CD14-positive monocyte (primary cell): ENCODE data around the gene COL12A1. TPM values are rescaled to one million over a fixed set of nuclear protein-coding genes. Genes with fewer than 3 reads are reported as not detected.

Source experiments
- DNase-seq, 3 donors: peaks; one replicate each; pipeline ENCODE4 v3.0.0-alpha.2; 2011 to 2022
- H2AFZ ChIP-seq: 2 replicates; pipeline ENCODE4 v1.6.0; 2012; ENCODE audit warnings: mild to moderate bottlenecking, low read depth, low read length, inconsistent platforms; ENCODE audit not compliant: insufficient read depth, poor library complexity, severe bottlenecking
- H3K27ac ChIP-seq, 2 donors: 1 replicate in 1 of 2; 2 replicates in 1 of 2; pipeline ENCODE4 v1.5.1; 2012 to 2013; ENCODE audit warnings: low read length in 2 of 2, control low read depth in 1 of 2, inconsistent platforms in 1 of 2, low read depth in 1 of 2, mild to moderate bottlenecking in 1 of 2
- H3K27me3 ChIP-seq, 2 donors: one replicate each; pipeline versions ENCODE4 v1.6.0 to v1.6.1; 2011 to 2013; ENCODE audit warnings: low read length in 2 of 2; ENCODE audit not compliant: control insufficient read depth in 2 of 2, insufficient read depth in 2 of 2
- H3K36me3 ChIP-seq, 2 donors: replicated peaks in 1 of 2; 1 replicate in 1 of 2; 2 replicates in 1 of 2; pipeline versions ENCODE4 v1.5.1 to v1.6.1; 2012 to 2013; ENCODE audit warnings: low read length in 2 of 2, control low read depth in 1 of 2, inconsistent platforms in 1 of 2, mild to moderate bottlenecking in 1 of 2; ENCODE audit not compliant: insufficient read depth in 2 of 2, control insufficient read depth in 1 of 2
- H3K4me1 ChIP-seq, 2 donors: 1 replicate in 1 of 2; 2 replicates in 1 of 2; pipeline versions ENCODE4 v1.5.1 to v1.6.1; 2012 to 2013; ENCODE audit warnings: low read length in 2 of 2, control low read depth in 1 of 2, inconsistent platforms in 1 of 2, mild to moderate bottlenecking in 1 of 2, moderate library complexity in 1 of 2; ENCODE audit not compliant: insufficient read depth in 2 of 2, control insufficient read depth in 1 of 2
- H3K4me2 ChIP-seq: replicated peaks from 2 replicates; pipeline ENCODE3; 2012; ENCODE audit warnings: low read length, moderate library complexity, mild to moderate bottlenecking; ENCODE audit not compliant: poor library complexity, severe bottlenecking; ENCODE audit errors: extremely low read depth
- H3K4me3 ChIP-seq, 3 experiments: fragments of 200-600 bp in 1 of 3; sonication (generic) in 1 of 3; replicated peaks in 1 of 3; 1 replicate in 2 of 3; 2 replicates in 1 of 3; pipeline ENCODE4 v1.5.1; 2011 to 2013; ENCODE audit warnings: low read length in 3 of 3, mild to moderate bottlenecking in 3 of 3, control low read depth in 2 of 3, low read depth in 2 of 3, inconsistent platforms in 1 of 3, moderate library complexity in 1 of 3
- H3K79me2 ChIP-seq: 2 replicates; pipeline ENCODE4 v1.6.0; 2012; ENCODE audit warnings: mild to moderate bottlenecking, control low read depth, inconsistent platforms, low read length, moderate library complexity; ENCODE audit not compliant: insufficient read depth
- H3K9ac ChIP-seq: 2 replicates; pipeline ENCODE4 v1.6.0; 2017; ENCODE audit warnings: low read length, mild to moderate bottlenecking; ENCODE audit not compliant: insufficient read depth, poor library complexity, severe bottlenecking
- H3K9me3 ChIP-seq, 2 donors: replicated peaks in 1 of 2; 1 replicate in 1 of 2; 2 replicates in 1 of 2; pipeline versions ENCODE4 v1.5.1 to v1.6.1; 2012 to 2013; ENCODE audit warnings: low read length in 2 of 2, control low read depth in 1 of 2; ENCODE audit not compliant: control insufficient read depth in 1 of 2, insufficient read depth in 1 of 2
- H4K20me1 ChIP-seq: 2 replicates; pipeline ENCODE4 v1.6.0; 2012; ENCODE audit warnings: mild to moderate bottlenecking, low read length, control low read depth, moderate library complexity; ENCODE audit not compliant: insufficient read depth
- H3K27ac Mint-ChIP-seq, 7 donors: one replicate each; pipeline ENCODE4 v1.8.0; 2020; ENCODE audit warnings: mild to moderate bottlenecking in 7 of 7, mixed read lengths in 7 of 7, moderate library complexity in 6 of 7, inconsistent platforms in 2 of 7
- H3K27me3 Mint-ChIP-seq, 3 donors: one replicate each; pipeline ENCODE4 v1.8.0; 2021 to 2022; ENCODE audit warnings: low read depth in 3 of 3, mild to moderate bottlenecking in 3 of 3, mixed read lengths in 3 of 3, moderate library complexity in 3 of 3, inconsistent platforms in 1 of 3
- H3K36me3 Mint-ChIP-seq, 2 donors: one replicate each; pipeline ENCODE4 v1.8.0; 2020; ENCODE audit warnings: mixed read lengths in 2 of 2, inconsistent platforms in 1 of 2, mild to moderate bottlenecking in 1 of 2
- H3K4me1 Mint-ChIP-seq: one replicate; pipeline ENCODE4 v1.8.0; 2020; ENCODE audit warnings: mild to moderate bottlenecking, mixed read lengths
- H3K4me3 Mint-ChIP-seq, 2 donors: one replicate each; pipeline ENCODE4 v1.8.0; 2020; ENCODE audit warnings: mild to moderate bottlenecking in 2 of 2, mixed read lengths in 2 of 2, moderate library complexity in 1 of 2
- H3K9me3 Mint-ChIP-seq, 7 donors: one replicate each; pipeline ENCODE4 v1.8.0; 2020 to 2022; ENCODE audit warnings: mixed read lengths in 7 of 7, mild to moderate bottlenecking in 6 of 7, moderate library complexity in 6 of 7, inconsistent platforms in 2 of 7
- CTCF ChIP-seq: fragments of 200-600 bp; IDR thresholded peaks from one replicate; pipeline ENCODE4 v1.8.0; 2022; ENCODE audit warnings: antibody characterized with exemption, mild to moderate bottlenecking
- WGBS: methylation state at CpG from one replicate; pipeline ENCODE4 v1.1.5; 2013; ENCODE audit warnings: missing lambda C conversion rate; ENCODE audit not compliant: insufficient coverage; 5-methylcytosine and 5-hydroxymethylcytosine counted together
- intact Hi-C, 2 donors: fragments of 100-400 bp; cut with micrococcal nuclease; formaldehyde crosslinking; loops; one replicate each; pipeline versions ENCODE4 v1.15.0 to v1.15.1; 2023
- polyA plus RNA-seq, 3 donors: library from polyadenylated mRNA; depleted of rRNA in 1 of 3; unstranded in 2 of 3; stranded (reverse) in 1 of 3; fragments of 300-500 nt in 2 of 3; fragments of >200 nt in 1 of 3; fragmentation: Illumina TruSeq in 2 of 3; gene quantifications; 1 replicate in 2 of 3; 2 replicates in 1 of 3; pipeline ENCODE4 v1.2.3, GENCODE V29; 2012 to 2021

Gene COL12A1
- polyA plus RNA-seq, 3 donors: not detected

- intact Hi-C loops: no loop called here
Measured at GRCh38 chr6:75149696-75150095, 56.2 kb downstream of the COL12A1 start.

GRCh38 chr6:75149240-75149639, 56.6 kb downstream of the COL12A1 start:
- no peak overlapping the region for H3K4me3 ChIP-seq
- H2AFZ ChIP-seq: no peak overlapping the region
- no peaks in the 10 kb centered on the region for H3K27me3 ChIP-seq
- no peak overlapping the region for H3K27ac ChIP-seq
- DNase-seq: no peak
- H3K4me2 ChIP-seq: no peak overlapping the region
- intact Hi-C loops: no loop called here
- Mint-ChIP-seq H3K9me3 (peaks cover 0 to 3% (median 0%) of the 10 kb centered on the region in 7 donors), H3K27ac (no peak overlapping the region), H3K27me3 (peaks cover 0 to 1% (median 0%) of the 10 kb centered on the region in 3 donors), H3K4me3 (no peak overlapping the region), H3K36me3 (no peaks in the 10 kb centered on the region), H3K4me1 (no peaks in the 10 kb centered on the region)
- TF ChIP-seq CTCF: no peak
- no peaks in the 10 kb centered on the region for H3K79me2 ChIP-seq
- no peaks in the 10 kb centered on the region for H3K9me3 ChIP-seq
- no peaks in the 10 kb centered on the region for H3K4me1 ChIP-seq
- no CpG with 5 or more reads among the region's 1 CpG for WGBS
- H4K20me1 ChIP-seq: no peaks in the 10 kb centered on the region
- H3K36me3 ChIP-seq: no peaks in the 10 kb centered on the region
- H3K9ac ChIP-seq: no peak overlapping the region

More at GRCh38 chr6:75149696-75150095, 56.2 kb downstream of the COL12A1 start:
- H3K36me3 ChIP-seq: no peaks in the 10 kb centered on the region
- no peaks in the 10 kb centered on the region for H3K4me1 Mint-ChIP-seq
- no peak overlapping the region for H2AFZ ChIP-seq
- H3K27me3 Mint-ChIP-seq: peaks cover 0 to 1% (median 0%) of the 10 kb centered on the region in 3 donors
- H3K79me2 ChIP-seq: no peaks in the 10 kb centered on the region
- no peaks in the 10 kb centered on the region for H3K9me3 ChIP-seq
- H3K9ac ChIP-seq: no peak overlapping the region
- no peak overlapping the region for H3K27ac ChIP-seq
- DNase-seq: no peak
- no peak overlapping the region for H3K4me2 ChIP-seq
- no peaks in the 10 kb centered on the region for H3K27me3 ChIP-seq
- TF ChIP-seq CTCF: no peak
- H3K4me1 ChIP-seq: no peaks in the 10 kb centered on the region
- H3K36me3 Mint-ChIP-seq: no peaks in the 10 kb centered on the region
- H3K4me3 ChIP-seq: no peak overlapping the region
- no peak overlapping the region for H3K27ac Mint-ChIP-seq
- no peaks in the 10 kb centered on the region for H4K20me1 ChIP-seq
- H3K4me3 Mint-ChIP-seq: no peak overlapping the region
- peaks cover 0 to 3% (median 0%) of the 10 kb centered on the region in 7 donors for H3K9me3 Mint-ChIP-seq
